HCT116 (cell line): Measurements from ENCODE around the gene SFPQ. TPM values are rescaled to one million over a fixed set of nuclear protein-coding genes. Genes with fewer than 3 reads are reported as not detected.
"Not testable (repeated sequence)": the region's sequence is repeated elsewhere in the genome, so short reads cannot be mapped to it uniquely, and the experiment has no call there.

Experiments
- ATAC-seq: fragments of 200-7000 bp; cut with Tn5 transposase; 2 replicates; pipeline ENCODE4 v1.9.1; 2020; ENCODE audit warnings: mild to moderate bottlenecking, moderate library complexity
- BruUV-seq: library from RNA; stranded (reverse); fragments of 400-500 nt; replicated peaks from 2 replicates; lab custom pipeline; 2021; lab: Mats Ljungman, UMichigan
- CTCF ChIA-PET: fragments of 300-600 bp; sonication (Branson Sonifier 250); formaldehyde crosslinking; loops from one replicate; lab custom pipeline; 2021; ENCODE audit warnings: antibody characterized with exemption; lab: Charles Lee
- POLR2A ChIA-PET: fragments of 300-600, 350-600 bp; sonication (Branson Sonifier 250); formaldehyde crosslinking; loops from one replicate; lab custom pipeline; 2021; ENCODE audit warnings: antibody characterized with exemption; lab: Charles Lee
- RAD21 ChIA-PET, 2 experiments: fragments of 300-600 bp; sonication (Branson Sonifier 250); formaldehyde crosslinking; loops; one replicate each; lab custom pipeline; 2023; ENCODE audit warnings: low total read pairs in 2 of 2; ENCODE audit not compliant: uncharacterized antibody in 2 of 2, unreplicated experiment in 2 of 2, low non-redundant PET in 1 of 2; lab: Charles Lee
- DNase-seq: peaks from one replicate; pipeline ENCODE4 v3.0.0-alpha.2; 2010; ENCODE audit warnings: low read depth, low spot score
- H2AFZ ChIP-seq: fragments of 200-600 bp; shearing (Covaris generic), sonication (generic); 2 replicates; pipeline ENCODE4 v1.6.1; 2017; ENCODE audit warnings: low read depth, mixed run types, mixed read lengths, antibody characterized with exemption, low read length; ENCODE audit not compliant: poor library complexity, severe bottlenecking
- H3K27ac ChIP-seq: 2 replicates; pipeline ENCODE4 v1.5.1; 2012; ENCODE audit warnings: low read depth, low read length
- H3K27me3 ChIP-seq: fragments of 200-600 bp; sonication (generic); 2 replicates; pipeline ENCODE4 v1.6.1; 2016; ENCODE audit warnings: mixed run types, low read length, mixed read lengths; ENCODE audit not compliant: insufficient read depth
- H3K36me3 ChIP-seq, 2 experiments: fragments of 200-500 bp in 1 of 2; fragments of 200-600 bp in 1 of 2; sonication (Bioruptor generic) in 1 of 2; sonication (generic) in 1 of 2; 2 replicates each; pipeline versions ENCODE4 v1.5.1 to v1.6.1; 2014 to 2016; ENCODE audit warnings: low read length in 2 of 2, inconsistent platforms in 1 of 2, mixed read lengths in 1 of 2, mixed run types in 1 of 2; ENCODE audit not compliant: insufficient read depth in 2 of 2, control insufficient read depth in 1 of 2
- H3K4me1 ChIP-seq, 2 experiments: fragments of 200-600 bp in 1 of 2; sonication (generic) in 1 of 2; 2 replicates each; pipeline versions ENCODE4 v1.5.1 to v1.6.1; 2012 to 2017; ENCODE audit warnings: low read length in 2 of 2, inconsistent platforms in 1 of 2, mild to moderate bottlenecking in 1 of 2, mixed read lengths in 1 of 2, mixed run types in 1 of 2, moderate library complexity in 1 of 2; ENCODE audit not compliant: insufficient read depth in 2 of 2, control insufficient read depth in 1 of 2
- H3K4me2 ChIP-seq: fragments of 200-600 bp; sonication (generic); 2 replicates; pipeline ENCODE4 v1.6.1; 2017; ENCODE audit warnings: mixed run types, low read length, mixed read lengths
- H3K4me3 ChIP-seq, 2 experiments: fragments of 200-600 bp in 1 of 2; sonication (generic) in 1 of 2; replicated peaks in 1 of 2; 2 replicates each; pipeline ENCODE4 v1.5.1; 2011 to 2016; ENCODE audit warnings: low read length in 2 of 2, control low read depth in 1 of 2, low read depth in 1 of 2, mild to moderate bottlenecking in 1 of 2, mixed read lengths in 1 of 2, mixed run types in 1 of 2
- H3K79me2 ChIP-seq: fragments of 200-600 bp; sonication (generic); 2 replicates; pipeline ENCODE4 v1.6.1; 2017; ENCODE audit warnings: mild to moderate bottlenecking, mixed run types, low read length, moderate library complexity, mixed read lengths; ENCODE audit not compliant: insufficient read depth
- H3K9ac ChIP-seq: fragments of 200-600 bp; sonication (generic); 2 replicates; pipeline ENCODE4 v1.6.1; 2016; ENCODE audit warnings: low read length, mixed read lengths
- H3K9me2 ChIP-seq: fragments of 200-600 bp; sonication (generic), shearing (Covaris generic); 2 replicates; pipeline ENCODE4 v1.6.1; 2017; ENCODE audit warnings: mixed run types, mild to moderate bottlenecking, moderate library complexity; ENCODE audit not compliant: insufficient read depth
- H3K9me3 ChIP-seq, 2 experiments: fragments of 200-500 bp in 1 of 2; fragments of 200-600 bp in 1 of 2; sonication (Bioruptor generic) in 1 of 2; sonication (generic) in 1 of 2; 2 replicates each; pipeline ENCODE4 v1.6.1; 2014 to 2017; ENCODE audit warnings: low read length in 2 of 2, mixed read lengths in 2 of 2, inconsistent platforms in 1 of 2, low read depth in 1 of 2, mild to moderate bottlenecking in 1 of 2, mixed run types in 1 of 2, moderate library complexity in 1 of 2; ENCODE audit not compliant: control insufficient read depth in 1 of 2, insufficient read depth in 1 of 2
- H4K20me1 ChIP-seq: fragments of 200-600 bp; sonication (generic), shearing (Covaris generic); 2 replicates; pipeline ENCODE4 v1.6.1; 2017; ENCODE audit warnings: mixed run types, mild to moderate bottlenecking, moderate library complexity; ENCODE audit not compliant: insufficient read depth
- JUND ChIP-seq: IDR thresholded peaks from 2 replicates; pipeline ENCODE4 v1.6.1; 2012
- ZFX ChIP-seq: fragments of 450-650 bp; IDR thresholded peaks from 2 replicates; pipeline ENCODE4 v1.6.1; 2017
- ZNF274 ChIP-seq: fragments of 200-500 bp; sonication (Bioruptor generic); IDR thresholded peaks from 2 replicates; pipeline ENCODE4 v1.6.1; 2014; ENCODE audit warnings: mild to moderate bottlenecking, low read depth, low read length, inconsistent platforms
- intact Hi-C: fragments of 100-400 bp; cut with micrococcal nuclease; formaldehyde crosslinking; loops from 2 replicates; pipeline ENCODE4 v1.10.0; 2022
- total RNA-seq: library from RNA; stranded (reverse); gene quantifications from one replicate; pipeline ENCODE4 v1.2.1, GENCODE V29; 2021; ENCODE audit not compliant: unreplicated experiment
- TF ChIP-seq, protein P1 (sequence below): IDR thresholded peaks from 2 replicates; pipeline ENCODE4 v1.6.1; 2012; ENCODE audit warnings: low read depth
- TF ChIP-seq, protein P2 (sequence below): IDR thresholded peaks from 2 replicates; pipeline ENCODE4 v1.6.1; 2012
- TF ChIP-seq, protein P3 (sequence below): IDR thresholded peaks from 2 replicates; pipeline ENCODE4 v1.6.1; 2011; ENCODE audit warnings: mild to moderate bottlenecking, low read length, moderate library complexity; ENCODE audit not compliant: insufficient replicate concordance; ENCODE audit errors: extremely low read depth

Gene SFPQ
- total RNA-seq, 1 experiment from 2014 or later, result 327 TPM

DNA sequence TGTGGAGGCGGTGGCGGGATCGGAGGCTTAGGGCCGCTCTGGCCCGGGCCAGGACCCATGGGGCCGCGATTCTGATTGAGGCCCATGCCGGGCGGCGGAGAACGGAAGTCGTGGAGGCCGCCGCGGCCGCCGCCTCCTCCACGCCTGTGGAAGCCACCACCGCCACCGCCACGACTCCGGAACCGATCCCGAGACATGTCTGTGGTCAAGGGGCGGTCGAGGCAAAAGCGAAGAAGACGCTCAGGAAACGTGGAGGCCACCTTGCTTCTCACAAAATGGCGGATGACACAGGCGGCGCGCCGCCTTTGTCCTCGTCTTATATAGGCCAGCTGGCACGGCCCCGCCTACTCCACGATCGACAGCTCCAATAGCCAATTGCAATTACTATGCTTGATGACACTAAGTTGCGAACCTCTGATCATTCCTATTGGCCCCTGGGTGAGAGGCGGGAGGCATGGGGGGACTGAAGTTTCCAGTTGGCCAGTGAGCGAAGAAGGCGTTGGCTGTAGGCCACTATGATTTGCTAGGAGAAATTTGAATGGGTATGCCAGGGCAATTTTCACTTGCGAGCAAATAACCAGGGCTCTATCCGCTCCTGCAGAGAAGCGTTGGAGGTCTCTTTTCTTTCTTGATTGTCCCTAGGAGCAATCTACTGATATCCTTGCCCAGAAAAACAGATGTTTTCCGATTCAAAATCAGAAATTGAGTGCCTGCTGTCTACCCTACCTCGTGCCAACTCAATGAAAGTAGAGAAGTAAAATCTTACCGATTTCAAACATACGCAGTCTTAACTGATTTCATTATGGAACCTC, at the start of gene SFPQ (continued):
- TF ChIP-seq, protein P1, sequence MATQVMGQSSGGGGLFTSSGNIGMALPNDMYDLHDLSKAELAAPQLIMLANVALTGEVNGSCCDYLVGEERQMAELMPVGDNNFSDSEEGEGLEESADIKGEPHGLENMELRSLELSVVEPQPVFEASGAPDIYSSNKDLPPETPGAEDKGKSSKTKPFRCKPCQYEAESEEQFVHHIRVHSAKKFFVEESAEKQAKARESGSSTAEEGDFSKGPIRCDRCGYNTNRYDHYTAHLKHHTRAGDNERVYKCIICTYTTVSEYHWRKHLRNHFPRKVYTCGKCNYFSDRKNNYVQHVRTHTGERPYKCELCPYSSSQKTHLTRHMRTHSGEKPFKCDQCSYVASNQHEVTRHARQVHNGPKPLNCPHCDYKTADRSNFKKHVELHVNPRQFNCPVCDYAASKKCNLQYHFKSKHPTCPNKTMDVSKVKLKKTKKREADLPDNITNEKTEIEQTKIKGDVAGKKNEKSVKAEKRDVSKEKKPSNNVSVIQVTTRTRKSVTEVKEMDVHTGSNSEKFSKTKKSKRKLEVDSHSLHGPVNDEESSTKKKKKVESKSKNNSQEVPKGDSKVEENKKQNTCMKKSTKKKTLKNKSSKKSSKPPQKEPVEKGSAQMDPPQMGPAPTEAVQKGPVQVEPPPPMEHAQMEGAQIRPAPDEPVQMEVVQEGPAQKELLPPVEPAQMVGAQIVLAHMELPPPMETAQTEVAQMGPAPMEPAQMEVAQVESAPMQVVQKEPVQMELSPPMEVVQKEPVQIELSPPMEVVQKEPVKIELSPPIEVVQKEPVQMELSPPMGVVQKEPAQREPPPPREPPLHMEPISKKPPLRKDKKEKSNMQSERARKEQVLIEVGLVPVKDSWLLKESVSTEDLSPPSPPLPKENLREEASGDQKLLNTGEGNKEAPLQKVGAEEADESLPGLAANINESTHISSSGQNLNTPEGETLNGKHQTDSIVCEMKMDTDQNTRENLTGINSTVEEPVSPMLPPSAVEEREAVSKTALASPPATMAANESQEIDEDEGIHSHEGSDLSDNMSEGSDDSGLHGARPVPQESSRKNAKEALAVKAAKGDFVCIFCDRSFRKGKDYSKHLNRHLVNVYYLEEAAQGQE, result no peak
- TF ChIP-seq, protein P2, sequence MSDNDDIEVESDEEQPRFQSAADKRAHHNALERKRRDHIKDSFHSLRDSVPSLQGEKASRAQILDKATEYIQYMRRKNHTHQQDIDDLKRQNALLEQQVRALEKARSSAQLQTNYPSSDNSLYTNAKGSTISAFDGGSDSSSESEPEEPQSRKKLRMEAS, result peak; percentile 90
- TF ChIP-seq, protein P3, sequence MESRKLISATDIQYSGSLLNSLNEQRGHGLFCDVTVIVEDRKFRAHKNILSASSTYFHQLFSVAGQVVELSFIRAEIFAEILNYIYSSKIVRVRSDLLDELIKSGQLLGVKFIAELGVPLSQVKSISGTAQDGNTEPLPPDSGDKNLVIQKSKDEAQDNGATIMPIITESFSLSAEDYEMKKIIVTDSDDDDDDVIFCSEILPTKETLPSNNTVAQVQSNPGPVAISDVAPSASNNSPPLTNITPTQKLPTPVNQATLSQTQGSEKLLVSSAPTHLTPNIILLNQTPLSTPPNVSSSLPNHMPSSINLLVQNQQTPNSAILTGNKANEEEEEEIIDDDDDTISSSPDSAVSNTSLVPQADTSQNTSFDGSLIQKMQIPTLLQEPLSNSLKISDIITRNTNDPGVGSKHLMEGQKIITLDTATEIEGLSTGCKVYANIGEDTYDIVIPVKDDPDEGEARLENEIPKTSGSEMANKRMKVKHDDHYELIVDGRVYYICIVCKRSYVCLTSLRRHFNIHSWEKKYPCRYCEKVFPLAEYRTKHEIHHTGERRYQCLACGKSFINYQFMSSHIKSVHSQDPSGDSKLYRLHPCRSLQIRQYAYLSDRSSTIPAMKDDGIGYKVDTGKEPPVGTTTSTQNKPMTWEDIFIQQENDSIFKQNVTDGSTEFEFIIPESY, result peak; percentile 14
- TF ChIP-seq JUND (no peak), ZNF274 (no peak), ZFX (peak; percentile 86; the same call in 1 of the 2 replicates)

DNA sequence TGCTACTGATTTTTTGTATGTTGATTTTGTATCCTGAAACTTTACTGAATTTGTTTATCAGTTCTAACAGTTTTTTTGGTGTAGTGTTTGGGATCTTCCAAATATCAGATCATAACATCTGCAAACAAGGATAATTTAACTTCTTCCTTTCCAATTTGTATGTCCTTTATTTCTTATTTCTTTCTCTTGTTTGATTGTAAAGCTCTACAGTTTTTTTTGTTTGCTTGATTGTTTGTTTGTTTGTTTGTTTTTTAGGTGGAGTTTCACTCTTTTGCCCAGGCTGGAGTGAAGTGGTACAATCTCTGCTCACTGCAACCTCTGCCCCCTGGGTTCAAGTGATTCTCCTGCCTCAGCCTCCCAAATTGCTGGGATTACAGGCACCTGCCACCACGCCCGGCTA, 43.8 kb upstream of the SFPQ start:
- H3K4me2 ChIP-seq, DNase-seq, BruUV-seq, H4K20me1 ChIP-seq, H3K4me1 ChIP-seq, POLR2A ChIA-PET, H3K9me3 ChIP-seq, ATAC-seq, H3K27me3 ChIP-seq, H3K36me3 ChIP-seq, H3K27ac ChIP-seq, H2AFZ ChIP-seq, H3K4me3 ChIP-seq, H3K9ac ChIP-seq, RAD21 ChIA-PET, CTCF ChIA-PET, intact Hi-C loops, H3K9me2 ChIP-seq, H3K79me2 ChIP-seq: not testable (repeated sequence)
